Heart left ventricle (tissue), 16 donors: ENCODE results near the gene PCYOX1L. TPM values are rescaled to one million over a fixed set of nuclear protein-coding genes. Genes with fewer than 3 reads are reported as not detected.

ENCODE experiments used
- ATAC-seq, 4 donors: fragments of 200-7000 bp; cut with Tn5 transposase; one replicate each; pipeline ENCODE4 v1.9.1; 2020 to 2022; ENCODE audit warnings: moderate library complexity in 4 of 4, mild to moderate bottlenecking in 3 of 4, moderate number of reproducible peaks in 1 of 4
- DNase-seq, 5 donors: peaks; one replicate each; pipeline ENCODE4 v3.0.0-alpha.2; 2020
- H3K27ac ChIP-seq, 12 donors: fragments of 200-600 bp; sonication (generic) in 4 of 12; one replicate each; pipeline versions ENCODE4 v1.5.0 to v1.8.0; 2016 to 2022; ENCODE audit warnings: mild to moderate bottlenecking in 2 of 12
- H3K27me3 ChIP-seq, 9 donors: fragments of 200-600 bp; sonication (generic) in 2 of 9; one replicate each; pipeline versions ENCODE4 v1.5.1 to v1.8.0; 2016 to 2022; ENCODE audit warnings: mild to moderate bottlenecking in 3 of 9
- H3K36me3 ChIP-seq, 9 donors: fragments of 200-600 bp; sonication (generic) in 2 of 9; one replicate each; pipeline versions ENCODE4 v1.5.0 to v1.8.0; 2018 to 2022; ENCODE audit warnings: mild to moderate bottlenecking in 2 of 9
- H3K4me1 ChIP-seq, 12 donors: fragments of 200-600 bp; sonication (generic) in 4 of 12; one replicate each; pipeline versions ENCODE4 v1.5.0 to v1.8.0; 2016 to 2022; ENCODE audit warnings: mild to moderate bottlenecking in 3 of 12
- H3K4me3 ChIP-seq, 12 donors: fragments of 200-600 bp; sonication (generic) in 4 of 12; one replicate each; pipeline versions ENCODE4 v1.5.0 to v1.8.0; 2017 to 2022; ENCODE audit warnings: mild to moderate bottlenecking in 9 of 12, moderate library complexity in 4 of 12
- H3K9me3 ChIP-seq, 12 donors: fragments of 200-600 bp; sonication (generic) in 4 of 12; one replicate each; pipeline versions ENCODE4 v1.5.0 to v1.8.0; 2016 to 2022; ENCODE audit warnings: mild to moderate bottlenecking in 1 of 12
- POLR2A ChIP-seq, 2 donors: fragments of 450-650 bp; IDR thresholded peaks; one replicate each; pipeline ENCODE4 v1.6.1; 2017; ENCODE audit warnings: antibody characterized with exemption in 2 of 2, mild to moderate bottlenecking in 2 of 2, moderate library complexity in 2 of 2
- WGBS, 4 donors: extraction: QIAGEN DNeasy Blood & Tissue Kit in 2 of 4; methylation state at CpG; one replicate each; pipeline versions ENCODE4 v1.1.5 to v1.1.7; 2013 to 2018; 5-methylcytosine and 5-hydroxymethylcytosine counted together
- intact Hi-C, 10 donors: fragments of 100-400 bp; cut with DNase I; formaldehyde crosslinking; loops; one replicate each; pipeline versions ENCODE4 v1.11.1 to v1.14.2; 2022
- polyA plus RNA-seq, 2 donors: library from polyadenylated mRNA; stranded (reverse); fragments of 200-250 nt; gene quantifications; one replicate each; pipeline ENCODE4 v1.2.3, GENCODE V29; 2013
- total RNA-seq, 9 donors: library from RNA; depleted of rRNA in 2 of 9; stranded (reverse); fragments of >200 nt in 2 of 9; fragmentation: NEBNext Ultra II Directional in 3 of 9; extraction: Animal tissue kit (Norgen Biotek cat#: 25700) in 3 of 9; gene quantifications; one replicate each; pipeline versions ENCODE4 v1.1.0 to v1.2.4, GENCODE V29; 2016 to 2023
- TF ChIP-seq, protein P1 (sequence below), 12 donors: fragments of 200-600 bp; sonication (generic) in 4 of 12; IDR thresholded peaks; one replicate each; pipeline versions ENCODE4 v1.5.0 to v1.8.0; 2018 to 2022; ENCODE audit warnings: antibody characterized with exemption in 12 of 12, mild to moderate bottlenecking in 5 of 12
- donor health status: ischemic (EF 13 %, LVEDD 7.1; RV severe dilation, severe dysfunction).
- donor health status: healthy with polysubstance abuse.
- donor health status: DM: no; HTN: yes; CAD: no.
- donor health status: DM: no; HTN: no; CAD: no.
- donor health status: ischemic (EF 25% LVEDD 6.9; RV normal size, moderate dysfunction).
- donor health status: ischemic (EF 25% LVEDD 5.7; RV mildly dilated, moderate dysfunction).
- donor health status: healthy.
- donor health status: DM: yes; HTN: yes; CAD: no.
- donor health status: ischemic (EF 35%, LVEDD 5.7; RV mildly dilated, moderate dysfunction).
- donor health status: nonischemic (EF 11% LVEDD 7.7; RV severe dilation, severe dysfunction).
- donor health status: DM: yes; HTN: yes; CAD: no.
- donor health status: PGD.
- donor health status: ischemic (EF 29% LVEDD 5.4; RV normal size, mild dysfunction).
- donor health status: nonischemic (EF 23%, LVEDD 6.1; RV moderate dilation, normal function).

The PCYOX1L gene
- total and polyA plus RNA-seq, 11 donors, result 2.3 to 6.8 (median 3.7) TPM

DNA sequence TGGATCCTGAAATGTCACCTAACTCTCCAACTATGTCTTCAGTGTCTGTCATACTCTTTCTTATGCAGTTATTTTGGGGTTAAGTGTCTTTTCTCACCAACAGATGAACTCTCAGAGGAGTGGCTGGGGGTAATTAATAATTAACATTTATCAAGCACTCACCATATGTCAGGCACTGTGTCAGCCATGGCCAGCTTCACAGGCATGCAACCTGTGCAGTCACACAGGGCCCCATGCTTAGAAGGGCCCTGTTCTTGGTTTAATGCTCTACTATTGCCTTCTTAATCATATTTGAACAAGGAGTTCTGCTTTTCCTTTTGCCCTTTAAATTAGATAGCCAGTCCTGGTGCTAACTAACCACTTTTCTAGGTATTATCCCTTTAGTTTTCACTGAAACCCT is 16.0 kb upstream of the PCYOX1L start:
- no peaks in the 10 kb centered on the region for H3K27me3 ChIP-seq
- intact Hi-C loops, result loop anchor here in 1 of 10 donors (10.0 kb wide), 1 partner anchor 207 kb away; no protein-coding TSS in a partner anchor
- no peak overlapping the region for H3K27ac ChIP-seq
- TF ChIP-seq, protein P1, sequence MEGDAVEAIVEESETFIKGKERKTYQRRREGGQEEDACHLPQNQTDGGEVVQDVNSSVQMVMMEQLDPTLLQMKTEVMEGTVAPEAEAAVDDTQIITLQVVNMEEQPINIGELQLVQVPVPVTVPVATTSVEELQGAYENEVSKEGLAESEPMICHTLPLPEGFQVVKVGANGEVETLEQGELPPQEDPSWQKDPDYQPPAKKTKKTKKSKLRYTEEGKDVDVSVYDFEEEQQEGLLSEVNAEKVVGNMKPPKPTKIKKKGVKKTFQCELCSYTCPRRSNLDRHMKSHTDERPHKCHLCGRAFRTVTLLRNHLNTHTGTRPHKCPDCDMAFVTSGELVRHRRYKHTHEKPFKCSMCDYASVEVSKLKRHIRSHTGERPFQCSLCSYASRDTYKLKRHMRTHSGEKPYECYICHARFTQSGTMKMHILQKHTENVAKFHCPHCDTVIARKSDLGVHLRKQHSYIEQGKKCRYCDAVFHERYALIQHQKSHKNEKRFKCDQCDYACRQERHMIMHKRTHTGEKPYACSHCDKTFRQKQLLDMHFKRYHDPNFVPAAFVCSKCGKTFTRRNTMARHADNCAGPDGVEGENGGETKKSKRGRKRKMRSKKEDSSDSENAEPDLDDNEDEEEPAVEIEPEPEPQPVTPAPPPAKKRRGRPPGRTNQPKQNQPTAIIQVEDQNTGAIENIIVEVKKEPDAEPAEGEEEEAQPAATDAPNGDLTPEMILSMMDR (IDR thresholded peaks at IDR 0.05), result no peak
- no peak for TF ChIP-seq POLR2A (IDR thresholded peaks at IDR 0.05)
- no peak overlapping the region for H3K4me3 ChIP-seq
- DNase-seq, result no peak
- ATAC-seq, result no peak
- H3K9me3 ChIP-seq, result no peaks in the 10 kb centered on the region
- peaks cover 0 to 25% (median 13%) of the 10 kb centered on the region in 12 donors for H3K4me1 ChIP-seq
- H3K36me3 ChIP-seq, result peaks cover 0 to 62% (median 44%) of the 10 kb centered on the region in 9 donors

DNA sequence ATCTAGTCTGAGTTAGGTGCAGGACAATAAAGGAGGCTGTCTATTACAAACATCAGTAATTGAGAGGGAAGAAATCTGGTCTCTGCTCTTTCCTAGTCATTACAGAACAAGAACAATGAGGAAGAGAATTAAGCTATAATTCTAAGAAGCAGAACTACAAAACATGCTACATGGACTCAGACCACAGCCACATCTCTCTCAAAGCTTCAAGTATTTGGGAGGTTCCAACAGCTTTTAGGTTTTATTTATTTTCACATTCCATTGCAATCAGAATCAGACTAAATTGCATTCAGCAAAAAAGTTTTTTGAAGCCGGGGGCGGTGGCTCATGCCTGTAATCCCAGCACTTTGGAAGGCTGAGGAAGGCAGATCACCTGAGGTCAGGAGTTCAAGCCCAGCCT is 13.7 kb upstream of the PCYOX1L start:
- intact Hi-C loops, result loop anchor here in 1 of 10 donors (10.0 kb wide), 1 partner anchor 209 kb away; no protein-coding TSS in a partner anchor
- no peak for TF ChIP-seq POLR2A (IDR thresholded peaks at IDR 0.05)
- TF ChIP-seq, protein P1 (IDR thresholded peaks at IDR 0.05), result no peak
- peak overlapping the region in 10 of 12 donors; percentile 69 to 93 (median 87) for H3K27ac ChIP-seq
- no peaks in the 10 kb centered on the region for H3K9me3 ChIP-seq
- ATAC-seq (no peak), DNase-seq (no peak)
- H3K36me3 ChIP-seq, result peaks cover 0 to 61% (median 44%) of the 10 kb centered on the region in 9 donors
- peaks cover 0 to 48% (median 16%) of the 10 kb centered on the region in 12 donors for H3K4me1 ChIP-seq
- no peaks in the 10 kb centered on the region for H3K27me3 ChIP-seq
- no peak overlapping the region for H3K4me3 ChIP-seq
- WGBS, 4 donors, result 80 to 91% (median 87%) methylated on average over 2 of the region's 2 CpGs

DNA sequence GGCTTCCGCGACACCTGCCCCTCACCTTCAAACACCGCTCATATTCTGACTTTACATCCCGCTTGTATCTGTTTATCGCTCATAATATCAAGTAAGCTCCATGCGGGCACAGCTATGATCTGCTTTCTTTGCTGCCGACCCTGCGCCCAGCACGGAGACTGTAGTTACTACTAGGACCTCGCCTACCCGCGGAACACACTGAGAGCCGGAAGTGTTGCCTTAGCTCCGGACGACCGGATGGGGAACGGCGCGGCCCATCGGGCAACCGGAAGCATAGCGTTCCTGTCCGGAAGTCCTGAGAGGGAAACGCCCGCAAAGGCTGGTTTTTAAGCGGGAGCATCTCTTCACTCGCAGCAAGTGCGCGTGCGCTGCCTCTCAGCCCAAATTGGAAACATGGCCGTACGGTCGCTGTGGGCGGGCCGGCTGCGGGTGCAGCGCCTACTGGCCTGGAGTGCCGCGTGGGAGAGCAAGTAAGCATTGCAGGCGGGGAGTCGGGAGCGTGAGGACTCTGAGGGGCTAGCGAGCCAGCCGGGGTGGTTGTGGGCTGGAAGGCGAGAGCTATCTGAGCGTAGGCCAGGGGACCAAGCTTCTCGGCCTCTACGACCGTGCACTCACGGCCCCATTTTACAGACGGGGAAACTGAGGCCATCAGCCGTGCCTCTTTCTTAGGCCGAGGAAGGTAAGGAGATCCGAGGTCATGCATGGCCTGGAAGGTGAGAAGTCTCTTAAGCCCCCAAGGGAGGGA is 12.5 kb upstream of the PCYOX1L start, which contains the start of gene GRPEL2:
Gene GRPEL2 (plus strand): TSS at position 353 of the 745 bp plus-strand sequence. CDS start 41 bp downstream, at position 394.
- peak in 1 of 2 donors; percentile 68 for TF ChIP-seq POLR2A (IDR thresholded peaks at IDR 0.05)
- TF ChIP-seq, protein P1 (IDR thresholded peaks at IDR 0.05), result no peak
- 0 to 1% (median 1%) methylated on average over 37 to 54 of the region's 54 CpGs for WGBS, 4 donors
- intact Hi-C loops, result loop anchor here in 3 of 10 donors (5.0 to 10.0 kb wide), 3 partner anchors 58 to 211 kb away; no protein-coding TSS in a partner anchor
- H3K36me3 ChIP-seq, result peaks cover 2 to 61% (median 47%) of the 10 kb centered on the region in 9 donors
- DNase-seq (peak; percentile 95 to 98 (median 98)), ATAC-seq (peak; percentile 95 to 98 (median 98))
- no peaks in the 10 kb centered on the region for H3K27me3 ChIP-seq
- H3K9me3 ChIP-seq, result no peaks in the 10 kb centered on the region
- H3K27ac ChIP-seq, result peak within 1 kb of the TSS; percentile 69 to 93 (median 86)
- H3K4me3 ChIP-seq, result peak within 1 kb of the TSS; percentile 49 to 86 (median 74)
- peaks cover 0 to 52% (median 16%) of the 10 kb centered on the region in 12 donors for H3K4me1 ChIP-seq

DNA sequence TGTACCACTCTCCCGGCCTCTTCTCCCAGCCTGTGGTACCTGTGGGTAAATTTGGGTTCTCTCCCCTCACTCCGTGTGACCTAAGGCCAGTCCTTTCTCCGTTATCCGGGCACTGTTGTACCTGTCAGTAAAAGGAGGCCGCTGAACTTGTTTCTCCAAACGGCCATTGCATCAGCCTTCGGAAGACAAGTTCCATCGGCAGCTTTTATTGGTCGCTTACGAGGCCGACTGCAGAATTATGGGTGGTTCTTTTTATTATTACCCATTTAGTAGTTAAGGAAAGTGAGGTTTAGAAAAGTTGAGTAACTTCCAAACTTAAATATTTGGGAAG is 12.0 kb upstream of the PCYOX1L start:
- H3K27ac ChIP-seq, result peak overlapping the region; percentile 69 to 93 (median 86)
- peaks cover 0 to 52% (median 16%) of the 10 kb centered on the region in 12 donors for H3K4me1 ChIP-seq
- peaks cover 2 to 61% (median 47%) of the 10 kb centered on the region in 9 donors for H3K36me3 ChIP-seq
- H3K4me3 ChIP-seq, result peak overlapping the region; percentile 49 to 86 (median 74)
- H3K27me3 ChIP-seq, result no peaks in the 10 kb centered on the region
- WGBS, 4 donors, result 0 to 2% (median 1%) methylated on average over 11 of the region's 11 CpGs
- no peaks in the 10 kb centered on the region for H3K9me3 ChIP-seq
- TF ChIP-seq, protein P1 (IDR thresholded peaks at IDR 0.05), result no peak
- TF ChIP-seq POLR2A (IDR thresholded peaks at IDR 0.05), result no peak
- peak in 1 of 5 donors; percentile 21 for DNase-seq
- peak; percentile 0 to 12 (median 7) for ATAC-seq
- intact Hi-C loops, result loop anchor here in 3 of 10 donors (5.0 to 10.0 kb wide), 3 partner anchors 59 to 211 kb away; no protein-coding TSS in a partner anchor
